ENCODE measurements around the gene MCF2L2.

MCF2L2 gene

GRCh38 chr3:183265834-183266417, 162.5 kb downstream of the MCF2L2 start:
- peak in 1 of 2 experiments; percentile 30 for DNase-seq (ENCODE audit: low read depth in 2 of 2)

- no peak for DNase-seq (ENCODE audit: low read depth in 2 of 2)
Measured at GRCh38 chr3:183265157-183265642, 163.2 kb downstream of the MCF2L2 start.

- no peak for DNase-seq (ENCODE audit: low read depth in 2 of 2)
Measured at GRCh38 chr3:183264268-183264667, 164.2 kb downstream of the MCF2L2 start.

GRCh38 chr3:183262875-183263378, 165.5 kb downstream of the MCF2L2 start:
- no peak for DNase-seq (ENCODE audit: low read depth in 2 of 2)

- no peak for DNase-seq (ENCODE audit: low read depth in 2 of 2)
Measured at GRCh38 chr3:183261151-183261724, 167.2 kb downstream of the MCF2L2 start.

DNA sequence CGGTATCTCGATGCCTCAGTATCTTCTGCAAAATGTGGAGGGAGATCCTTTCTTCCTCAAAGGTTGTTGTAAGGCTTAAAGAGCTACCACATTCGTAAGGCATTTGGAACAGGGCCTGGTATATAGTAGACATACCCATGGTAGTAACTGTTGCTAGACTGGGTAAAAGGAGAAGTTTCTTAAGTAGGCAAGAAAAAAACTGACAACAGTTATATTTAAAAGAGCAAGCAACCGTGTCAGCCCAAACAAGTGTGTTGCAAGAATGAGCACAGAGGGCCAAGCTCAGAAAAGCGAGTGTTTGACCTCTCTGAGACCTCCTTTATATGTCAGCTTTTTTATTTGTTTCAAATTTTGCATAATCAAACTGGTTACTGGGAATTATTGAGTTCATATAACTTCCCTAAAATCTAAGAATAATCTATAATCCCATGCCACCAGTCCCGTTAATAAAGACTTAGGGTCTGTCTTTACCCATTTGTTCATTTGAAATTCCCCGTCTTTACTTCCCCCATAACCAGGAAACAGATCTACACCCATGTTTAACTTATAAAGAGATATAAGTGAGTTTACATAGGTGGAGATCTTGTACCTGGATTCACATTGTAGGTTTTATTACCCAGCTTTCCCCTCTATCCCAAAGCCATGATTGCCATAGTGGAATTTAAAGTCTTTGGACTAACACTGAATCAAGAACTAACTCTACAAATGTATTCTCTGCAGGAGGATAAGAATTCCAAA, 168.1 kb downstream of the MCF2L2 start:
- DNase-seq (ENCODE audit: low read depth in 2 of 2): no peak

DNA sequence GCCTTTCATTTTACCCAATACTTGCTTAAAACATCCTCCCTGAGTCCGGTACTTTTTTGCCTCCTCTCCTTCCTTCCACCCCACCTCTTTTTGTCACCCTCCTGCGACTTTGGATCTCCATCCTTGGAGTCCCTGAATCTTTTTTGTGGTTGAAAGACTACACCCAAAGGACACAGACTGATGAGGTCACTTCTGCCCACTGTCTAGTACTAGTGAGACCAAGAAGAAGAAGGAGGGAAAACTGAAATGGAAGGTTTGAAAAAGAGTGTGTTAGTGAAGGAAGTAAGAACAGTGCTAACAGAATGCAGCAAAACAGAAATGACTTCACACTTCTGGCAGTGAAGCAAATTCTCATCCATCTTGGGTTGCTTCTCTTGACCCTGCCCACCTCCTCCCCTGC, 168.8 kb downstream of the MCF2L2 start:
- no peak for DNase-seq (ENCODE audit: low read depth in 2 of 2)

GRCh38 chr3:183259087-183259486, 169.3 kb downstream of the MCF2L2 start:
- no peak for DNase-seq (ENCODE audit: low read depth in 2 of 2)

- no peak for DNase-seq (ENCODE audit: low read depth in 2 of 2)
Measured at GRCh38 chr3:183255348-183255730, 173.1 kb downstream of the MCF2L2 start.

DNA sequence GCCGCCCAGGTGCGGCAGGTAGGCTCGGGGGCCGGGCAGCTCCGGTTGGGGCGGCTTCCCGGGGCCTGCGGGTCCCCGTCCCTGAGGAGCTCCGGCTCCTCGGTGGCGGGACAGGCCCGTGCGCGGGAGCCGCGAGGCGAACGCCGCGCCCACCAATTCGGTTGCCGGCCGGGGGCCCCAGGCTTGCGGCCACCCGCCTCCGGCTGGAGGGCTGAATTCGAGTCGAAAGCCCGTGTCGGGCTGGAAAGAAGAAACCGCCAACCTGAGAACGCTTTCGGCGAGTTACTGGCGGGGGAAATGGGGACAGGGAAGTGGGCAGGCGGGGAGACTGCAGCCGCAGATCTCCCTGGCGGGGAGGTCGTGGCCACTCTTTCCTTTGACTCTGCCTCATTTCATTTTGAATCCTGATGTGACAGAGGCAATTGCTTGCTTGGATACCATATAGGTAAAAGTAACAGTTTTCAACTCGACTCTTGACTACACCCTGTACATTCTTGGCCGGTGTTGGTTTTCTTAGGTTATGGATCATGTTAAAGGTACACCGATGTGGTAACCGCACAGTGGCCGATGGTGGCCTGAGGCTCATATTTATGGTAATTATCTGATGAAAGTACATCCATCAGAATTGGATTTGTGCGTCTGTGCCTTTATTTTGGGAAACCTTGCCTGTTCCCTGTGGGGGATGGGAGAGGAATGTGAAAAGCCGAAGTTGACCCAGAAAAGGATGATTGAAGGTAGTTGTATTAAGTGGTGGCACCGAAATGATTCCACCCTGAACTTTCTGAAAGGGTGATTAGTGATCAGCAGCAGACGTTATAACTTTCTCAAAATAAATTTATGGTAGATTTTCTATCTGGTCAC, 173.7 kb downstream of the MCF2L2 start:
- no peak for DNase-seq (ENCODE audit: low read depth in 2 of 2)

DNA sequence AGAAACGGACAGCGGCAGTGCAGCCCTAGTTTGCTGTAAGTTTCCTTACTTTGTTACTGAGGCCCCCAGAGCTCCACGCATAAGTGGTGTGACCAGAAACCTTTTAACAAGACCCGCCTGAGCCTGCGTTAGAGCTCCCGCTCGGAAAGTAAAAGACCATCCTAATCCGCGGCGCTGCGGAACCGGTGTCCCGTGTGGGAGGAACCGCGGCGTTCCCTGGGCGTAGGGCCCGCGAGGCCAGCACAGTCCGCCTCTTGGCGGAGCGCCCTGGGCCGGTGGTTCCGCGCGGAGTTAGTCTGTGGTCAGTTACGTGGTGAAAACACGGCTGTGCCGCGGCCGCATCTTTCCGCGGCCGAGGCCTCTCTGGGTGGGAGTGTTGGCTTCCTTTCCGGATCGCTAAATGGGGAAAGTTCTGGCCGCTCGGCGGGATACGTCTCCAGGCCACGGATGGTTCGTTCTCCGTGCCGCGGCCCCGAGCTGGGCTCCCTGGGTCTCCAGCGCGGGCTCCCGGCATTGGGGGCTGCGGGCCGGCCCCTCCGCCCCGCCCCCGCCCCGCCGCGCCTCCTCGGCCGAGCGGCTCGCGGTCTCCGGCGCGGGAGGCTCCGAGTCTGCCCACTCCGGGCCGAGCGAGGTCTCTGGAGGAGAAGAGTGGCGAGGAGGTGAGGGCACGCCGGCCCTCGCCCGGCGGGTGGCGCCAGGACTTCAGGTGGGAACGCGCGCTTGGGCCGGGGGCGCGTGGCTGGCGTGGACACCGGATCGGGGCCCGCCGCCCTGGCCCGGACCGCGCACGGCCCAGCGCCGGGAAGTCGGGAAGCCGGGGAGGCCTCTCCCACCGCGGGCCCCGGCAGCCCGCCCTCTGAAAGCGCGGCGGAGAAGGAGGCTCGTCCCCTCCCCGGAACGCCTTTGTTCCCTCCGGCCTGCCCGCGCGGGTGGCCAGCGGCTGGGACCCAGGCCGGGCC, 174.6 kb downstream of the MCF2L2 start:
- DNase-seq (ENCODE audit: low read depth in 2 of 2): no peak

- peak in 1 of 2 experiments; percentile 61 for DNase-seq (ENCODE audit: low read depth in 2 of 2)
Measured at GRCh38 chr3:183252973-183253527, 175.4 kb downstream of the MCF2L2 start, which contains the start of gene B3GNT5. Gene B3GNT5, plus strand, starts transcription at chr3:183253253. Its CDS starts 16,546 bp downstream, at chr3:183269799.

DNA sequence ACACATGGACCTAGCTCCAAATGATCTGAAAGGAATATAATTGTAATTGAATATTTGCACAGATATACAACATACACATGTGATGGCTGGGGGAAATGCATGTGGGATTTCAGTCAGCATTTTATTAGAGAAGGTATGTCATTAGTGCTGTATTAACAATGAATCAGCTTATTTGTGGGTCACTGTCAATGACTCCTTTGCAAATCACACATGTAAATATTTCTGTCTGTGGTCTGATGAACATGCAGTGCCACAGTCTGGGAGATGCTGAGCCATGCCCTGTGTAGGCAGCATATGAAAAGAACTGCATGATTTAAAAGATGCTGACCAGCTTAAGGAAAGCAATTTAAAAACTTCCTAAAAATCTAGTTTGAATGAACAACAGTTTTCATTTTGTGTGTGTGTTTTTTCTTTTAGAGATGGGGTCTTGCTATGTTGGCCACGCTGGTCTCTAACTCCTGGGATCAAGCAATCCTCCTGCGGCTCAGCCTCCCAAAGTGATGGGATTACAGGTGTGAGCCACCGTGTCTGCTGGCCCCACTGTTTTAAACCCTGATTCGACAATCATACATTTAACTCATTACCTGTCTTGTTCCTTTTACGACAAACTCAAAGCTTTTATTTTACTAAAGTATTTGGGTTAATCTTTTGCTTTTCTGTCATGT, 176.2 kb downstream of the MCF2L2 start:
- no peak for DNase-seq (ENCODE audit: low read depth in 2 of 2)

- no peak for DNase-seq (ENCODE audit: low read depth in 2 of 2)
Measured at GRCh38 chr3:183249006-183249718, 179.3 kb downstream of the MCF2L2 start.

- DNase-seq (ENCODE audit: low read depth in 2 of 2): no peak
Measured at GRCh38 chr3:183247011-183247589, 181.3 kb downstream of the MCF2L2 start.

GRCh38 chr3:183244981-183245476, 183.4 kb downstream of the MCF2L2 start:
- DNase-seq (ENCODE audit: low read depth in 2 of 2): no peak

GRCh38 chr3:183244219-183244618, 184.2 kb downstream of the MCF2L2 start:
- no peak for DNase-seq (ENCODE audit: low read depth in 2 of 2)

DNA sequence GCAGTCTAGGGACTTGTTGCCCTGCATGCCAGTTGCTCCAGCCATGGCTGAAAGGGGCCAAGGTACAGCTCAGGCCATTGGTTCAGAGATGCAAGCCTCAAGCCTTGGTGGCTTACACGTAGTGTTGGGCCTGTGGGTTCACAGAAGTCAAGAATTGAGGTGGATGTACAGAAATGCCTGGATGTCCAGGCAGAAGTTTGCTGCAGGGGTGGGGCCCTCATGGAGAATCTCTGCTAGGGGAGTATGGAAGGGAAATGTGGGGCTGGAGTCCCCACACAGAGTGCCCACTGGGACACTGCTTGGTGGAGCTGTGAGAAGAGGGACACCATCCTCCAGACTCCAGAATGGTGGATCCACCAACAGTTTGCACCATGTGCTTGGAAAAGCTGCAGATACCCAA, 186.0 kb downstream of the MCF2L2 start:
- DNase-seq (ENCODE audit: low read depth in 2 of 2): no peak

DNA sequence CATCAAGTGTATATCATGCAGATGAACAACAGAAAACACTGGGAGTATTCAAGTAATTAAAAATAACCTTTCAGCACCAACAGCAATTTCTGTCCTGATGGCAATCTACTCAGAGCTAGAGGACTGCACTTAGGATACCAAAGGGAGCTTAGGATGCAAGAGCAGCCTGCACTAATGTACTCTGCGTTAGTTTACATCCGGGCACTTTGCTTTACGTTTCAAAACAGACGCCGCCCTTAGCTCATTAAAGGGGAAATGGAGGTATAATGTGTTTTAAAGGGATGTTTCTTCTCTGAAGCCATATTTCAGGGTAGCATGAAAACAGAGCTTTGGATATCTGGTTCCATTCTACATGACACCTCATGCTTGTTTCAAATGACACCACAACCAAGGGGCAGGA, 189.4 kb downstream of the MCF2L2 start:
- no peak for DNase-seq (ENCODE audit: low read depth in 2 of 2)

Data from stimulated activated CD4-positive, alpha-beta T cell treated with anti-CD3 and anti-CD28 coated beads, Interleukin-12 subunit alpha, Interleukin-12 subunit beta, amount 100 ng/mL, for 24 hours (primary cell).